Esophagus squamous epithelium (tissue), 5 donors: ENCODE measurements around the gene CLDN5. TPM values are rescaled to one million over a fixed set of nuclear protein-coding genes. Genes with fewer than 3 reads are reported as not detected.

Source experiments
- DNase-seq: peaks from one replicate; lab custom pipeline; 2025; lab: John Stamatoyannopoulos, UW
- H3K27ac ChIP-seq, 4 donors: fragments of 200-600 bp; sonication (generic); one replicate each; pipeline ENCODE4 v1.5.1; 2016 to 2019; ENCODE audit warnings: mild to moderate bottlenecking in 1 of 4
- H3K27me3 ChIP-seq, 4 donors: fragments of 200-600 bp; sonication (generic); 1 replicate in 3 of 4; 2 replicates in 1 of 4; pipeline versions ENCODE4 v1.5.1 to v1.6.0; 2017 to 2021; ENCODE audit warnings: antibody characterized with exemption in 1 of 4
- H3K36me3 ChIP-seq, 3 donors: fragments of 200-600 bp; sonication (generic); one replicate each; pipeline ENCODE4 v1.5.1; 2016 to 2019
- H3K4me1 ChIP-seq, 3 donors: fragments of 200-600 bp; sonication (generic); one replicate each; pipeline ENCODE4 v1.5.1; 2017 to 2019
- H3K4me3 ChIP-seq, 4 donors: fragments of 200-600 bp; sonication (generic); 1 replicate in 3 of 4; 2 replicates in 1 of 4; pipeline ENCODE4 v1.5.1; 2016 to 2019; ENCODE audit warnings: mild to moderate bottlenecking in 2 of 4, moderate library complexity in 1 of 4
- H3K9me3 ChIP-seq, 3 donors: fragments of 200-600 bp; sonication (generic); one replicate each; pipeline ENCODE4 v1.5.1; 2016 to 2019
- POLR2A ChIP-seq, 4 donors: fragments of 450-650 bp; IDR thresholded peaks; one replicate each; pipeline ENCODE4 v1.6.1; 2017; ENCODE audit warnings: antibody characterized with exemption in 4 of 4, mild to moderate bottlenecking in 4 of 4, moderate library complexity in 3 of 4
- WGBS, 2 donors: methylation state at CpG; one replicate each; pipeline ENCODE4 v1.1.5; 2018; 5-methylcytosine and 5-hydroxymethylcytosine counted together
- intact Hi-C: fragments of 100-400 bp; cut with DNase I; formaldehyde crosslinking; loops from one replicate; pipeline ENCODE4 v1.15.0; 2022
- total RNA-seq, 4 donors: library from RNA; depleted of rRNA; stranded (reverse); fragments of >200 nt; gene quantifications; one replicate each; pipeline ENCODE4 v1.1.0, GENCODE V29; 2016
- TF ChIP-seq, protein P1 (sequence below), 6 experiments: fragments of 450-650 bp in 4 of 6; fragments of 200-600 bp in 2 of 6; sonication (generic) in 2 of 6; IDR thresholded peaks; one replicate each; pipeline ENCODE4 v1.5.1; 2016 to 2019; ENCODE audit warnings: antibody characterized with exemption in 6 of 6, mild to moderate bottlenecking in 4 of 6, moderate library complexity in 4 of 6
- donor health status: DM: yes; HTN: yes; CAD: no.

The CLDN5 gene
- total RNA-seq, 4 donors from 2014 or later = 9.7 to 62.9 (median 23.0) TPM

DNA sequence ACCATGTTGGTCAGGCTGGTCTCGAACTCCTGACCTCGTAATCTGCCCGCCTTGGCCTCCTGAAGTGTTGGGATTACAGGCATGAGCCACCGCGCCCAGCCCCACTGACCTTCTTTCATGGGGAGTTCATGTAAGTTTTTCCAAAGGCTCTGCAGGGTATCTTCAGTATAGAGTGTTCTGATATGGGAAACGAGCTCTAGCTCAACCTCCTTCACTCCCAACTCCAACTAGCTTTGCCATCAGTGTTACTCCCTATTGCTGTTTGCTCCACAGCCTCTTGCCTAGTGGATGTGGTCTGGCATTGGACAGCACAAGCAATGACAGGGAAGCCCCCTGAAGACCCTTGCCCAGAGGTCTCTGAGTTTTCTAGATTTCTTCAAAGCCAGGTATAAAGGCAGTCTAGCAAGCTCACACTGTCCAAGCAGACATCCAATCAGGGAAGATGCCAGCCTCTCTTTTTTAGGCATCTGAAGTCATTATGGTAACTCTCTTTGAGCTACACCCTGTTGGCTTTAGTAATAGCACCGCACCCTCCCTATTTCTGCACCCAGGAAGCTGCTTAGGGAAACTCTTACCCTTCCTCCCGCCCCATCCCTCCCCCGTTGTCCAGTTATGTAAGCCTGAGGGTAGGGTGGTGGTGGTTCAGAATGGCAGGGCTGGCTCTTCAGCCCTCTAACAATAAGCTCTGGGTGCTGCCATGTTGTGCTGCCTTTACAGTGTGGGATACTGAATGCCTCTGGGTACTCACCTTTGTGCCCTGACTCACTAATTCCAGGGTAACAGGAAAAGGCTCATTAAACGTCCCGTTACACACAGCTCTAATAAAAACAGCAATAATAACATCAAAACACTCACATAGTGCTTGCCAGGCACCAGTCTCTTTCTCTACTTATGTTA, 41.4 kb upstream of the CLDN5 start:
- WGBS, 2 donors = 64 to 68% methylated on average over 8 to 11 of the region's 11 CpGs
- no peak overlapping the region for H3K4me3 ChIP-seq
- peaks cover 0 to 10% (median 0%) of the 10 kb centered on the region in 4 donors for H3K27me3 ChIP-seq
- H3K4me1 ChIP-seq = peaks cover 4 to 14% (median 4%) of the 10 kb centered on the region in 3 donors
- no peaks in the 10 kb centered on the region for H3K36me3 ChIP-seq
- DNase-seq = no peak
- intact Hi-C loops = no loop called here
- no peak for TF ChIP-seq POLR2A (IDR thresholded peaks at IDR 0.05)
- TF ChIP-seq, protein P1, sequence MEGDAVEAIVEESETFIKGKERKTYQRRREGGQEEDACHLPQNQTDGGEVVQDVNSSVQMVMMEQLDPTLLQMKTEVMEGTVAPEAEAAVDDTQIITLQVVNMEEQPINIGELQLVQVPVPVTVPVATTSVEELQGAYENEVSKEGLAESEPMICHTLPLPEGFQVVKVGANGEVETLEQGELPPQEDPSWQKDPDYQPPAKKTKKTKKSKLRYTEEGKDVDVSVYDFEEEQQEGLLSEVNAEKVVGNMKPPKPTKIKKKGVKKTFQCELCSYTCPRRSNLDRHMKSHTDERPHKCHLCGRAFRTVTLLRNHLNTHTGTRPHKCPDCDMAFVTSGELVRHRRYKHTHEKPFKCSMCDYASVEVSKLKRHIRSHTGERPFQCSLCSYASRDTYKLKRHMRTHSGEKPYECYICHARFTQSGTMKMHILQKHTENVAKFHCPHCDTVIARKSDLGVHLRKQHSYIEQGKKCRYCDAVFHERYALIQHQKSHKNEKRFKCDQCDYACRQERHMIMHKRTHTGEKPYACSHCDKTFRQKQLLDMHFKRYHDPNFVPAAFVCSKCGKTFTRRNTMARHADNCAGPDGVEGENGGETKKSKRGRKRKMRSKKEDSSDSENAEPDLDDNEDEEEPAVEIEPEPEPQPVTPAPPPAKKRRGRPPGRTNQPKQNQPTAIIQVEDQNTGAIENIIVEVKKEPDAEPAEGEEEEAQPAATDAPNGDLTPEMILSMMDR (IDR thresholded peaks at IDR 0.05) = no peak
- no peaks in the 10 kb centered on the region for H3K9me3 ChIP-seq
- peak overlapping the region in 3 of 4 donors; percentile 34 to 70 (median 63) for H3K27ac ChIP-seq

DNA sequence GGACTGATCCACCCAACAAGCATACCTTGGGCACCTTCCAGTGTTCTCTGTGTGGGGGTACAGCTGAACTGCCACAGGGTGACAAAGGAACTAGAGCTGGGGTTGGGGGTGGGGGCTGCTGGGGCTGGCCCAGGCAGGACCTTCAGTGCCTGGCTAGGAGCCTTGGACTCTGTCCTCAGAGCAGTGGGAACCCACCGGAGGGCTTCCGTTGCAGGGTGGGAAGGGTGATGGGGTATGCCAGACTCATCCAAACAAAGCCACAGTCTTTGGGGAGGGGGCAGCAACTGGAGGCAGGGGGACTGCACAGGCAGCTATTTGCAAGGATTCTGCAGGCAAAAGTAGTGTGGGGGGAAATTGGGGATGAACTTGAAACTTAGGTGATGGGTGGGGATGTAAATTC, 35.7 kb upstream of the CLDN5 start:
- Histone ChIP-seq H3K9me3 (no peaks in the 10 kb centered on the region), H3K4me3 (no peak overlapping the region), H3K27me3 (peaks cover 0 to 11% (median 0%) of the 10 kb centered on the region in 4 donors), H3K4me1 (peaks cover 0 to 8% (median 0%) of the 10 kb centered on the region in 3 donors), H3K36me3 (no peaks in the 10 kb centered on the region), H3K27ac (no peak overlapping the region)
- 100% methylated on average over 1 of the region's 2 CpGs; no CpG with 5 or more reads in 1 of the 2 donors for WGBS, 2 donors
- TF ChIP-seq, protein P1 (IDR thresholded peaks at IDR 0.05) = no peak
- TF ChIP-seq POLR2A (IDR thresholded peaks at IDR 0.05) = no peak
- intact Hi-C loops = no loop called here
- DNase-seq = no peak

DNA sequence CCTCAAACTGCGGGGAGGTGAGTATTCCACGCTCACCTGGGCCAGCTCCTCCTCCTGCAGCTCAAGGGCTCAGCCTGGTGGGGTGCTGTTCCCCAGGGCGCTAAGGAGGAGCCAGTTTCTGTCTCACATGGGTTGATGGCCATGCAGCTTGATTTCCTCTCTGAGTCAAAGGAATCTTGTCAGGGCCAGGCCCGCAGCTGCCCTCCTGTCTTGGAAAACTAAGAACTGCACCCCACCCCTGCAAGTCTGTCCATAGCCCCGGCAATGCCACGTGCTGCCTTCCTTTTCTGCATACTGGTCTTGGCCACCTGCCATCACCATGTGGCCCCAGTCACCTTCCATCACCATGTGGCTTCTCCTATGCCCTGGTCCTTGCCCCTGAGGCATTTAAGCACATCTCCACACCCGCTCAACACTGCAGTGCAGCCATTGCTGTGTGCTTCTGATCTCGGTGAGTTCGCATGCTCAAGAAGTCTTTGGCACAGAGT, 35.2 kb upstream of the CLDN5 start:
- Histone ChIP-seq H3K27me3 (peaks cover 0 to 11% (median 0%) of the 10 kb centered on the region in 4 donors), H3K4me1 (peaks cover 0 to 8% (median 0%) of the 10 kb centered on the region in 3 donors), H3K4me3 (no peak overlapping the region), H3K36me3 (no peaks in the 10 kb centered on the region), H3K27ac (no peak overlapping the region), H3K9me3 (no peaks in the 10 kb centered on the region)
- TF ChIP-seq, protein P1 (IDR thresholded peaks at IDR 0.05) = peak in 1 of 6 experiments; percentile 47
- no peak for TF ChIP-seq POLR2A (IDR thresholded peaks at IDR 0.05)
- no peak for DNase-seq
- 39 to 54% methylated on average over 6 of the region's 9 CpGs for WGBS, 2 donors
- intact Hi-C loops = no loop called here

DNA sequence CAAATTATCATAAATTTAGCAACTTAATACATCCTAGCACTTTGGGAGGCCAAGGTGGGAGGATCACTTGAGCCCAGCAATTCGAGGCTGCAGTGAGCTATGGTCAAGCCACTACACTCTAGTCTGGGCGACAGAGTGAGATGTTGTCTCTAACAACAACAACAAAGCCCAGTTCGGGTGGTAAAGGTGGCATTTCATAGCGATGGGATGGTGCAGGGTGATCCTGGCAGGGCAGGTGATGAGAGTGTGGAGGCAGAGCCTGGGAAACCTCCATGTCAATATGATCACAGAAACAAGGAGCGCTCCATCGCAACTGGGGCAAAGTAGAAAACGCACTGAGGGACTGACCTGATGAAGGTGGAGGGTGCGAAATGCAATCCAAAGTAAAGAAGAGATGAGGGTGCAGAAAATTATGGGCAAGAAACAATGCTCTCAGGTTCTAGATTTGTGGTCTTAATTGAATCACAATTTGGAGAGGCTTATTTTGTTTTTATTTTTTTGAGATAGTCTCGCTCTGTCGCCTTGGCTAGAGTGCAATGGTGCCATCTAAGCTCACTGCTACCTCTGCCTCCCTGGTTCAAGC, 32.8 kb upstream of the CLDN5 start:
- intact Hi-C loops = no loop called here
- peaks cover 0 to 11% (median 0%) of the 10 kb centered on the region in 4 donors for H3K27me3 ChIP-seq
- 84 to 90% methylated on average over 10 of the region's 10 CpGs for WGBS, 2 donors
- peaks cover 0 to 6% (median 4%) of the 10 kb centered on the region in 3 donors for H3K9me3 ChIP-seq
- TF ChIP-seq, protein P1 (IDR thresholded peaks at IDR 0.05) = no peak
- TF ChIP-seq POLR2A (IDR thresholded peaks at IDR 0.05) = no peak
- H3K4me1 ChIP-seq = peaks cover 0 to 8% (median 0%) of the 10 kb centered on the region in 3 donors
- H3K36me3 ChIP-seq = no peaks in the 10 kb centered on the region
- DNase-seq = no peak
- no peak overlapping the region for H3K4me3 ChIP-seq
- H3K27ac ChIP-seq = no peak overlapping the region
